GM20431 (cell line): Measurements from ENCODE around the gene FAM221B.

Experiments
- in situ Hi-C: fragments of 300-500 bp; cut with MseI, MboI; formaldehyde crosslinking; loops from one replicate; pipeline ENCODE4 v1.15.0; 2020; ENCODE audit warnings: low sequenced_read_pairs; ENCODE audit not compliant: unreplicated experiment

The FAM221B gene

GRCh38 chr9:35795695-35796094 lies 32.8 kb downstream of the FAM221B start:
- in situ Hi-C loops = no loop called here

GRCh38 chr9:35793461-35793860 lies 35.1 kb downstream of the FAM221B start:
- in situ Hi-C loops = no loop called here

GRCh38 chr9:35792826-35793225 lies 35.7 kb downstream of the FAM221B start:
- in situ Hi-C loops = no loop called here

- in situ Hi-C loops = no loop called here
Observed at GRCh38 chr9:35792024-35792813, 36.3 kb downstream of the FAM221B start.

GRCh38 chr9:35791297-35791921 lies 37.1 kb downstream of the FAM221B start, which contains the start of gene NPR2:
Gene NPR2 (plus strand): TSS chr9:35791591. CDS start chr9:35792409, 818 bp downstream.
- in situ Hi-C loops = no loop called here

- in situ Hi-C loops = no loop called here
Observed at GRCh38 chr9:35790385-35791296, 37.9 kb downstream of the FAM221B start.

- in situ Hi-C loops = no loop called here
Observed at GRCh38 chr9:35790025-35790384, 38.5 kb downstream of the FAM221B start.

GRCh38 chr9:35789541-35789940 lies 39.0 kb downstream of the FAM221B start:
- in situ Hi-C loops = no loop called here

GRCh38 chr9:35783418-35783817 lies 45.1 kb downstream of the FAM221B start:
- in situ Hi-C loops = no loop called here

GRCh38 chr9:35781066-35781465 lies 47.5 kb downstream of the FAM221B start:
- in situ Hi-C loops = no loop called here

- in situ Hi-C loops = no loop called here
Observed at GRCh38 chr9:35778496-35778895, 50.0 kb downstream of the FAM221B start.

GRCh38 chr9:35776018-35776417 lies 52.5 kb downstream of the FAM221B start:
- in situ Hi-C loops = no loop called here

- in situ Hi-C loops = no loop called here
Observed at GRCh38 chr9:35774907-35775635, 53.5 kb downstream of the FAM221B start.

- in situ Hi-C loops = no loop called here
Observed at GRCh38 chr9:35771943-35772342, 56.6 kb downstream of the FAM221B start.

GRCh38 chr9:35771534-35771933 lies 57.0 kb downstream of the FAM221B start:
- in situ Hi-C loops = no loop called here

GRCh38 chr9:35771075-35771433 lies 57.5 kb downstream of the FAM221B start:
- in situ Hi-C loops = no loop called here

- in situ Hi-C loops = no loop called here
Observed at GRCh38 chr9:35769763-35770162, 58.8 kb downstream of the FAM221B start.

GRCh38 chr9:35767458-35767857 lies 61.1 kb downstream of the FAM221B start:
- in situ Hi-C loops = no loop called here

GRCh38 chr9:35766997-35767396 lies 61.5 kb downstream of the FAM221B start:
- in situ Hi-C loops = no loop called here
